ENCODE measurements around the gene NRP1. TPM values are rescaled to one million over a fixed set of nuclear protein-coding genes. Genes with fewer than 3 reads are reported as not detected.
A peak's percentile ranks its signal among the peaks of the same experiment; 100 is the strongest.

NRP1 gene
- polyA plus RNA-seq, 1 experiment: 218 TPM

- ChIA-PET CTCF (interaction anchor here (1.0 kb wide), 1 partner anchor 85 kb away, joined by 6 read pairs; no protein-coding TSS in a partner anchor), POLR2A (interaction anchor here (0.7 kb wide), 1 partner anchor 18 kb away, joined by 3 read pairs; no protein-coding TSS in a partner anchor)
- H3K4me3 ChIP-seq (ENCODE audit: low read depth, low read length): no peak overlapping the region
- no peak for TF ChIP-seq CTCF (IDR thresholded peaks at IDR 0.05; ENCODE audit: low read depth, low read length)
- H3K9me3 ChIP-seq (ENCODE audit: control insufficient read depth, insufficient read depth, low read length): no peaks in the 10 kb centered on the region
- no peak for DNase-seq (ENCODE audit: low read depth, low spot score)
- H3K27me3 ChIP-seq (ENCODE audit: control insufficient read depth, insufficient read depth, low read length): no peaks in the 10 kb centered on the region
- H3K27ac ChIP-seq (ENCODE audit: low read depth, low read length): no peak overlapping the region
Measured at GRCh38 chr10:33278198-33278597, 56.3 kb downstream of the NRP1 start.

DNA sequence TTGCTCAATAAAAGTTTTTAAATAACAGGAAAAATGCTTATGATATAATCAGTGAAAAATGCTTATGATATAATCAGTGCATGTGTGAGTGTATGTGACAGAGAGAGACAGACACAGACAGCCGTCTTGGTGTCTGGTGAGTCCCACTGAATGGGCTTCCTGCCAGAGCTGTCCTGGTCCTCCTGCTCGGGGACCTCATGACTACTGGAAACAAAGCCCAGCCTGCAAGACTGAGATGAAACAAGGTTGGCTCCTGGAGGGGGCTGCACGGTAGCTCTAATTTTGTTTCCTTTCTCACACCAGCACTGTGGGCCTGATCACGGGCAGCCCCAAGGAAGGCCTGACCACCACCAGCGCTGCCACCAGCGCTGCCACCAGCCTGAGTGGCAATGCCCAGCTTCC is 57.3 kb downstream of the NRP1 start:
- DNase-seq (ENCODE audit: low read depth, low spot score): no peak
- no peak for TF ChIP-seq CTCF (IDR thresholded peaks at IDR 0.05; ENCODE audit: low read depth, low read length)
- Histone ChIP-seq H3K4me3 (ENCODE audit: low read depth, low read length) (no peak overlapping the region), H3K27me3 (ENCODE audit: control insufficient read depth, insufficient read depth, low read length) (no peaks in the 10 kb centered on the region), H3K9me3 (ENCODE audit: control insufficient read depth, insufficient read depth, low read length) (no peaks in the 10 kb centered on the region), H3K27ac (ENCODE audit: low read depth, low read length) (peak overlapping the region; percentile 23)
- ChIA-PET CTCF (interaction anchor here (0.6 kb wide), 1 partner anchor 31 kb away, joined by 3 read pairs; no protein-coding TSS in a partner anchor), POLR2A (no interaction called here)

GRCh38 chr10:33276282-33276923 is 58.1 kb downstream of the NRP1 start:
- DNase-seq (ENCODE audit: low read depth, low spot score): no peak
- Histone ChIP-seq H3K27ac (ENCODE audit: low read depth, low read length) (no peak overlapping the region), H3K9me3 (ENCODE audit: control insufficient read depth, insufficient read depth, low read length) (no peaks in the 10 kb centered on the region), H3K4me3 (ENCODE audit: low read depth, low read length) (no peak overlapping the region), H3K27me3 (ENCODE audit: control insufficient read depth, insufficient read depth, low read length) (no peaks in the 10 kb centered on the region)
- no peak for TF ChIP-seq CTCF (IDR thresholded peaks at IDR 0.05; ENCODE audit: low read depth, low read length)
- POLR2A ChIA-PET: no interaction called here
- CTCF ChIA-PET: no interaction called here

GRCh38 chr10:33274096-33274785 is 60.2 kb downstream of the NRP1 start:
- ChIA-PET POLR2A (interaction anchor here (1.2 to 3.3 kb wide), 5 partner anchors 11 to 81 kb away, joined by 3 to 14 read pairs (median 5); no protein-coding TSS in a partner anchor), CTCF (interaction anchor here (1.1 to 2.0 kb wide), 3 partner anchors 13 to 81 kb away, joined by 3 to 9 read pairs (median 4); no protein-coding TSS in a partner anchor)
- H3K27me3 ChIP-seq (ENCODE audit: control insufficient read depth, insufficient read depth, low read length): no peaks in the 10 kb centered on the region
- no peak for TF ChIP-seq CTCF (IDR thresholded peaks at IDR 0.05; ENCODE audit: low read depth, low read length)
- H3K9me3 ChIP-seq (ENCODE audit: control insufficient read depth, insufficient read depth, low read length): no peaks in the 10 kb centered on the region
- H3K4me3 ChIP-seq (ENCODE audit: low read depth, low read length): no peak overlapping the region
- H3K27ac ChIP-seq (ENCODE audit: low read depth, low read length): peak overlapping the region; percentile 96
- no peak for DNase-seq (ENCODE audit: low read depth, low spot score)

All from AG04450 (cell line).